NOMO-1 treated with DMSO at 0.1 percent for 48 hours (cell line): ENCODE measurements around the gene EDN3.
"Not testable (repeated sequence)": the region's sequence is repeated elsewhere in the genome, so short reads cannot be mapped to it uniquely, and the experiment has no call there.

Experiments used
- DNase-seq: peaks from one replicate; lab custom pipeline; 2025; ENCODE audit not compliant: unreplicated experiment; lab: John Stamatoyannopoulos, UW

EDN3 gene

GRCh38 chr20:59334651-59335300, 34.4 kb downstream of the EDN3 start:
- DNase-seq: no peak

- no peak for DNase-seq
Measured at GRCh38 chr20:59335377-59335776, 35.0 kb downstream of the EDN3 start.

GRCh38 chr20:59336540-59336939, 36.1 kb downstream of the EDN3 start:
- no peak for DNase-seq

GRCh38 chr20:59338444-59338843, 38.0 kb downstream of the EDN3 start:
- DNase-seq: not testable (repeated sequence)

GRCh38 chr20:59340201-59340885, 39.9 kb downstream of the EDN3 start:
- no peak for DNase-seq

- DNase-seq: peak; percentile 63
Measured at GRCh38 chr20:59341285-59342022, 41.0 kb downstream of the EDN3 start.

GRCh38 chr20:59342023-59342957, 41.9 kb downstream of the EDN3 start:
- no peak for DNase-seq

GRCh38 chr20:59346061-59346460, 45.6 kb downstream of the EDN3 start:
- no peak for DNase-seq

- no peak for DNase-seq
Measured at GRCh38 chr20:59349277-59349676, 48.9 kb downstream of the EDN3 start.

- DNase-seq: no peak
Measured at GRCh38 chr20:59350330-59351156, 50.1 kb downstream of the EDN3 start.

- no peak for DNase-seq
Measured at GRCh38 chr20:59351157-59352040, 51.0 kb downstream of the EDN3 start.

GRCh38 chr20:59352541-59352940, 52.1 kb downstream of the EDN3 start:
- no peak for DNase-seq

GRCh38 chr20:59352990-59353389, 52.6 kb downstream of the EDN3 start:
- DNase-seq: no peak

- no peak for DNase-seq
Measured at GRCh38 chr20:59354460-59354859, 54.0 kb downstream of the EDN3 start.

- no peak for DNase-seq
Measured at GRCh38 chr20:59355242-59355641, 54.8 kb downstream of the EDN3 start.

GRCh38 chr20:59356662-59357165, 56.3 kb downstream of the EDN3 start:
- no peak for DNase-seq

- DNase-seq: not testable (repeated sequence)
Measured at GRCh38 chr20:59358793-59359192, 58.4 kb downstream of the EDN3 start.

- no peak for DNase-seq
Measured at GRCh38 chr20:59359906-59360725, 59.7 kb downstream of the EDN3 start.
